Muscle layer of colon (tissue), 2 donors: ENCODE measurements around the gene CNOT4.

ENCODE experiments used
- H3K27ac ChIP-seq: one replicate; pipeline ENCODE4 v1.7.0; 2013; ENCODE audit warnings: low read depth, mild to moderate bottlenecking, low read length, moderate library complexity
- H3K27me3 ChIP-seq, 2 donors: one replicate each; pipeline ENCODE4 v1.7.0; 2013; ENCODE audit warnings: low read length in 2 of 2, mild to moderate bottlenecking in 2 of 2; ENCODE audit not compliant: insufficient read depth in 2 of 2, control insufficient read depth in 1 of 2
- H3K36me3 ChIP-seq: one replicate; pipeline ENCODE4 v1.7.0; 2013; ENCODE audit warnings: mild to moderate bottlenecking, low read length; ENCODE audit not compliant: insufficient read depth
- H3K4me1 ChIP-seq: one replicate; pipeline ENCODE4 v1.7.0; 2013; ENCODE audit warnings: mild to moderate bottlenecking, low read length; ENCODE audit not compliant: insufficient read depth
- H3K4me3 ChIP-seq, 2 donors: one replicate each; pipeline ENCODE4 v1.7.0; 2013; ENCODE audit warnings: low read length in 2 of 2, low read depth in 1 of 2, mild to moderate bottlenecking in 1 of 2, moderate library complexity in 1 of 2
- H3K9ac ChIP-seq: one replicate; pipeline ENCODE4 v1.7.0; 2013; ENCODE audit warnings: low read length
- H3K9me3 ChIP-seq: one replicate; pipeline ENCODE4 v1.7.0; 2013; ENCODE audit warnings: mild to moderate bottlenecking, low read length
- donor health status: abdominal sarcoma.
- donor health status: Adenocarcinoma of cecum.

Gene CNOT4

GRCh38 chr7:135390829-135391228 lies 119.1 kb downstream of the CNOT4 start:
- Histone ChIP-seq H3K4me1 (peaks cover 5% of the 10 kb centered on the region), H3K27ac (no peak overlapping the region), H3K9ac (no peak overlapping the region), H3K36me3 (peaks cover 22% of the 10 kb centered on the region), H3K9me3 (no peaks in the 10 kb centered on the region), H3K27me3 (no peaks in the 10 kb centered on the region), H3K4me3 (no peak overlapping the region)

DNA sequence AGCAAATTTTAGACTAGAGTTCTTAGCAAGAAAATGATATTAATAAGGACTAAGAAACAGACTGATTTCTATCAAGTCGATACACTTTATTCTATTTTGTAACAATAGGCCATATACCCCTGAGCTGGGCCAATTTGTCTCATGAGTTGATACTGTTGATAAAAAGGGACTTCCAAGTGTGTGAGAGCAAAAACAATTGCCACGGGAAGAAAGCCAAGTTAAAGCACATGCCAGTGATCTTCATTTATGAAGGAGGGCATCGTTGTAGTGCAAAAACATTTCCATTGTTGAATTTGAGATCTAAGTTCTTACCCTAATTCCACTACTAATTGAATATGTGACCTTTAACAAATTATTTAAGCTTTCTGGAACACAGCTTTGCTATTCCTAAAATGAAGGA lies 119.9 kb downstream of the CNOT4 start:
- Histone ChIP-seq H3K4me1 (peaks cover 9% of the 10 kb centered on the region), H3K9me3 (no peaks in the 10 kb centered on the region), H3K9ac (no peak overlapping the region), H3K27me3 (no peaks in the 10 kb centered on the region), H3K36me3 (peaks cover 16% of the 10 kb centered on the region), H3K27ac (no peak overlapping the region), H3K4me3 (no peak overlapping the region)

DNA sequence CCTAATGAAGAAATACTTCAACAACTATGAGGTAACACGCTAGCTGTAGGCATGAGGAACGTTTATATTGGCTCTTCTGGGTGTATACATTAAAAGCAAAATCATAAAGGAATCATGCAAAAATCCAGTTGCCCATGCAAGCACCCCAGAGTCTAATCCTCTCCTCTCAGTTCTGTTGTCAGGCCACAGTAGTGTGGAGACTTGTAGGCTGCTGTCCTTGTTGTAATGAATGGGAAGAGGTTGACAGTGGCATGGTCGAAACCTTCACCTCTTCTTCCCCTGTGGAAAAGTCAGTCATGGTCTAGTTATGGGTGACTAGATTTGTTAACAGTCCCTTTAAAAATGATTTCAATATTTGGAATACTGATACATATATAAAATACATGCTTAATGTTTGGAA lies 121.3 kb downstream of the CNOT4 start:
- Histone ChIP-seq H3K27ac (no peak overlapping the region), H3K9ac (no peak overlapping the region), H3K36me3 (peaks cover 9% of the 10 kb centered on the region), H3K4me3 (no peak overlapping the region), H3K4me1 (peaks cover 9% of the 10 kb centered on the region), H3K27me3 (no peaks in the 10 kb centered on the region), H3K9me3 (no peaks in the 10 kb centered on the region)

- Histone ChIP-seq H3K36me3 (peaks cover 9% of the 10 kb centered on the region), H3K4me1 (peaks cover 9% of the 10 kb centered on the region), H3K9me3 (no peaks in the 10 kb centered on the region), H3K27ac (no peak overlapping the region), H3K4me3 (no peak overlapping the region), H3K27me3 (no peaks in the 10 kb centered on the region), H3K9ac (no peak overlapping the region)
These were observed 123.1 kb downstream of the CNOT4 start for GRCh38 chr7:135386776-135387175.

DNA sequence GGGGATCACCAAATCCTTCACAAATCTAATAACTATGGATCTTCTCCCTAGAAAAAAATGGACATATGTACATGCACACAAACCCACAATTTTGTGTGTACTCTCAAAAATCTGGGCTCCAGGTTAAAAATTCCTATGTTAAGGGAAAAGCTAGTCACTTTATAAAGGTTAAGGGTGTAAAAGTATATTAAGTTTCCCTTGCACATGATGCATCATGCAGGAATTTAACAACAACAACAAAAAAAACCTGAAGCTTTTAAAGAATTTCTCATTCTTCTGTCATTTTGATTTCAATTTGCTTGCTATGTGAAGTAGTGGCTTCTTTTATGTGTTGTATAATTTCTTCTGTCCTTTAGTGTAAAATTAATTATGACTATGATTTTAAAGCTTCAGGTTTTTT lies 123.7 kb downstream of the CNOT4 start:
- Histone ChIP-seq H3K4me1 (peaks cover 9% of the 10 kb centered on the region), H3K4me3 (no peak overlapping the region), H3K9ac (no peak overlapping the region), H3K36me3 (peaks cover 9% of the 10 kb centered on the region), H3K27ac (no peak overlapping the region), H3K9me3 (no peaks in the 10 kb centered on the region), H3K27me3 (no peaks in the 10 kb centered on the region)

- no peaks in the 10 kb centered on the region for H3K9me3 ChIP-seq
- H3K27ac ChIP-seq = no peak overlapping the region
- H3K4me1 ChIP-seq = peaks cover 9% of the 10 kb centered on the region
- H3K27me3 ChIP-seq = no peaks in the 10 kb centered on the region
- H3K4me3 ChIP-seq = no peak overlapping the region
- peaks cover 9% of the 10 kb centered on the region for H3K36me3 ChIP-seq
- H3K9ac ChIP-seq = no peak overlapping the region
These were observed 124.7 kb downstream of the CNOT4 start for GRCh38 chr7:135385209-135385608.

DNA sequence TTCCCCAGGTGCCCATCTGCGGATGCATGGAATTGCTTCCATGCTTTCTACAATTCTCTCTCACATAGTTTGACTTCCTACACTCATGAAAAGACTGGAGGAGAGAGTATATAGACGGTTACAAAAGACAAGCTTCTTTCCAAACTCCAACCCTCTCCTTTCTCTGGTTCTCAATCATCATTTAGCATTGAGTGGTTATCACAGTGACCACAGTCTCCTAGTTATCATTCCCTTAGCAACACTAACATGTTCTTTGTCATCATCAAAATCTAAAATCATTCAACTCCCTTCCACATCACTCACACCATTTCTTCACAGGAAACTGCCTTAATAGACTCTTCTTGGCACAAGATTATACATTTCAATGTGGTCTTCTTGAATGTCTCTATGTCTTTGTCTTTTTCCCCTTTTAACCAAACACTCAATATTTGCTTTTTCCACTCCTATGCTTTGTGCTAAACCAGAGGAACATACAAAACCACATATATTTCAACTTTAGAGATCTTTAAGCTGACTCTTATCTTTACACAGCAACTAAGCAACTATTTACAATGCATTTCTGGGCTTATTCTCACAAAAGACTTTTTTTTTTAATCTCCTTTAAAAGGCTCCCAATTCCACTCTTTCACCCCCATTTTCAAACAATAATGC lies 126.3 kb downstream of the CNOT4 start:
- H3K27ac ChIP-seq = no peak overlapping the region
- no peaks in the 10 kb centered on the region for H3K9me3 ChIP-seq
- no peaks in the 10 kb centered on the region for H3K27me3 ChIP-seq
- H3K4me3 ChIP-seq = no peak overlapping the region
- H3K36me3 ChIP-seq = peaks cover 8% of the 10 kb centered on the region
- peaks cover 4% of the 10 kb centered on the region for H3K4me1 ChIP-seq
- H3K9ac ChIP-seq = no peak overlapping the region

DNA sequence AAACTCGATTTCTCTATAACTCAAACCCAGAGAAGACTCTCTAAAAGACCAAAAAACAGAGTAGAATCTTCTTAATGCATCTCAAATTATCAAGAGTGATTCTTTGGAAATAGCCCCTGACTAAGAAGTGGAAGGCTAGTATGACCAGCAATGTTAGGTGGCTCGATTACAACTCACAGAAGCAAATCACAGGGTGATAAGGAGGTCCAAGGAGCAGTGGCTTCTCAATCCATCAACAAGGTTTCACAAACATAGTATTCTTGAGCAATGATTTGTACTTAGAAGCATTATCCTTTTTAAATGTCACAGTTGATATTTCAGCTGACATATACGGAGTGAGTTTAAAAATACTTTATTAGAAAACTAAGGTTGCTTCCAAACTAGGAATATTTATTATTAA lies 127.7 kb downstream of the CNOT4 start:
- Histone ChIP-seq H3K9ac (no peak overlapping the region), H3K4me1 (peaks cover 4% of the 10 kb centered on the region), H3K4me3 (no peak overlapping the region), H3K36me3 (peaks cover 6% of the 10 kb centered on the region), H3K27me3 (no peaks in the 10 kb centered on the region), H3K9me3 (no peaks in the 10 kb centered on the region), H3K27ac (no peak overlapping the region)

DNA sequence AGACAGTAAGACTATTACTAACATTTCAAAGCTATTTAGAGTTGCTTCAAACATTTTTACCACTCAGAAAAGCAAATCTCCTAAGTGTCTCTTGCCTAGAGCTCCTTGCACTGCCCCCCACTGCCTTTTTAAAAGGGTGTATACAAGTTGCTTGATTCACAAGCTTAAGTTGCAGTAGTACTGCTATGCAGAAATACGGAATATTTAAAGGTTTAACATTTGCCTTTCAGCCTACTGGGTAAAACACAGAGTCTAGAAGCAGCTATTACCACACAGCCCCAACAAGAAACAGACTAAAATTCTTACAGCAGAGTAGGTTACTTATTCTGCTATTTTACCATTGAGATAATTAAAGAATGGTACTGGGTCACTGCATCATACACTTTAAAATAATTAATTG lies 128.5 kb downstream of the CNOT4 start:
- Histone ChIP-seq H3K27me3 (no peaks in the 10 kb centered on the region), H3K4me3 (no peak overlapping the region), H3K4me1 (peaks cover 4% of the 10 kb centered on the region), H3K9ac (no peak overlapping the region), H3K9me3 (no peaks in the 10 kb centered on the region), H3K36me3 (no peaks in the 10 kb centered on the region), H3K27ac (no peak overlapping the region)

- no peaks in the 10 kb centered on the region for H3K9me3 ChIP-seq
- no peak overlapping the region for H3K9ac ChIP-seq
- no peaks in the 10 kb centered on the region for H3K27me3 ChIP-seq
- H3K27ac ChIP-seq = no peak overlapping the region
- H3K4me1 ChIP-seq = peaks cover 4% of the 10 kb centered on the region
- no peak overlapping the region for H3K4me3 ChIP-seq
- H3K36me3 ChIP-seq = no peaks in the 10 kb centered on the region
These were observed 129.6 kb downstream of the CNOT4 start for GRCh38 chr7:135380351-135380750.

- Histone ChIP-seq H3K4me3 (no peak overlapping the region), H3K9me3 (no peaks in the 10 kb centered on the region), H3K27me3 (no peaks in the 10 kb centered on the region), H3K9ac (no peak overlapping the region), H3K36me3 (no peaks in the 10 kb centered on the region), H3K27ac (no peak overlapping the region), H3K4me1 (no peaks in the 10 kb centered on the region)
These were observed 132.7 kb downstream of the CNOT4 start for GRCh38 chr7:135377171-135377570.

GRCh38 chr7:135375908-135376699 lies 133.8 kb downstream of the CNOT4 start:
- Histone ChIP-seq H3K4me1 (no peaks in the 10 kb centered on the region), H3K27me3 (no peaks in the 10 kb centered on the region), H3K36me3 (no peaks in the 10 kb centered on the region), H3K9me3 (no peaks in the 10 kb centered on the region), H3K27ac (no peak overlapping the region), H3K9ac (no peak overlapping the region), H3K4me3 (no peak overlapping the region)
